GM12872 (cell line): ENCODE measurements around the gene NDC80.

Source experiments
- TF ChIP-seq, protein P1 (sequence below): IDR thresholded peaks from 3 replicates; pipeline ENCODE4 v1.5.1; 2011; ENCODE audit warnings: low read depth, mild to moderate bottlenecking, low read length, moderate library complexity; ENCODE audit not compliant: insufficient read depth

The NDC80 gene

DNA sequence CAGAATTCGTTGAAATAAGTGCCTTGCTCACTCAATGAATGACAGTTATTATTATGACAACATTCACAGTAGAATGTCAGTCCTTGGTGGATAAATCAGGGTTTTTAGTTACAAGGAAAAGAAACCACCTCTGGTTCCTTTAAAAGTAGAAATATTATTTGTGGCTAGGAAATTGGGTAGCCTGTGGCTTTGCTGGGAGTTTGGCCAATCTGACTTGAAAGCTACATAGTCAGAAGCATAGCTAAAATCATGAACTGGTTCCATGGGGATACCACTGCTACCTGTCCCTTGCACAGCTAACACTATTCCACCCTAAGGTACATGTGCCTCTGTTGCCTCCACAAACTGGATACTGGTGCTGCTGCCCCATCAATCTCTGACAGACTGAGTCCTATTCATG, 71.4 kb downstream of the NDC80 start:
- TF ChIP-seq, protein P1, sequence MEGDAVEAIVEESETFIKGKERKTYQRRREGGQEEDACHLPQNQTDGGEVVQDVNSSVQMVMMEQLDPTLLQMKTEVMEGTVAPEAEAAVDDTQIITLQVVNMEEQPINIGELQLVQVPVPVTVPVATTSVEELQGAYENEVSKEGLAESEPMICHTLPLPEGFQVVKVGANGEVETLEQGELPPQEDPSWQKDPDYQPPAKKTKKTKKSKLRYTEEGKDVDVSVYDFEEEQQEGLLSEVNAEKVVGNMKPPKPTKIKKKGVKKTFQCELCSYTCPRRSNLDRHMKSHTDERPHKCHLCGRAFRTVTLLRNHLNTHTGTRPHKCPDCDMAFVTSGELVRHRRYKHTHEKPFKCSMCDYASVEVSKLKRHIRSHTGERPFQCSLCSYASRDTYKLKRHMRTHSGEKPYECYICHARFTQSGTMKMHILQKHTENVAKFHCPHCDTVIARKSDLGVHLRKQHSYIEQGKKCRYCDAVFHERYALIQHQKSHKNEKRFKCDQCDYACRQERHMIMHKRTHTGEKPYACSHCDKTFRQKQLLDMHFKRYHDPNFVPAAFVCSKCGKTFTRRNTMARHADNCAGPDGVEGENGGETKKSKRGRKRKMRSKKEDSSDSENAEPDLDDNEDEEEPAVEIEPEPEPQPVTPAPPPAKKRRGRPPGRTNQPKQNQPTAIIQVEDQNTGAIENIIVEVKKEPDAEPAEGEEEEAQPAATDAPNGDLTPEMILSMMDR, result no peak

DNA sequence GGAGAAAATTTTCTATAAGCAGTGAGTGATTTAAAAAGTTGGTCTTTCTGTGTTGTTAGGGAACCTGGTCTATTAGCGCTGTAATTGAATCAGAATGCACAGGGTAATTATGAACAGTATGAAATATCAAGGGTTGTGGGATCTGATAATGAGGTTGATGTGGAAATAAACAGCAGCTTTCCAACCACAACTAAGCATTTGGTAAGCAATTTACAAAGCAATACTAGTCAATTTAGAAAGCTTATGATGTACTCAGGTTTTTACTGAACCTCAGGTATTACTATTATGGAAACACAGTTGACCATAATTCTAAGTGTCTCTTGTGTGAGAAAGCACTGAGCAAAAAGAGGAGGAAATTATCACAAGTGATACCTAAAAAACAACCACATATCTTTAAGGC, 73.2 kb downstream of the NDC80 start:
- TF ChIP-seq, protein P1, result no peak

DNA sequence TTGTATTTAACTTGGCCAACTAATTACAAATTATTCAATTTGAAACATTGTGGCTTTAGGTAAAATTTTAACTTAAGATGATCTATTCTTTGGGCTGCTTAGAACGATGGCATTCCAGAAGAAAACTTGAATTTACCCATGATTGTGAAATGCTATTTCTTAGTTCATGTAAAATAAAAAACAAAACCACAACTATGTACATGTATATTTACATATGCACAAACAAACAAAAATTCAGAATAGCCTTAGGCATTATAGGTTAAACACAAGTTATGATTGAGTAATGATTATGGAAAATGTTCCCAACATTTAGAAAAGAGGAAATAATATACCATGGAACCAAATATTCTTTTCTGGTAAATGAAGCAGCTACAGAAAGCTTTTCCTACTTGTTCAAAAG, 80.6 kb downstream of the NDC80 start:
- TF ChIP-seq, protein P1, result no peak

DNA sequence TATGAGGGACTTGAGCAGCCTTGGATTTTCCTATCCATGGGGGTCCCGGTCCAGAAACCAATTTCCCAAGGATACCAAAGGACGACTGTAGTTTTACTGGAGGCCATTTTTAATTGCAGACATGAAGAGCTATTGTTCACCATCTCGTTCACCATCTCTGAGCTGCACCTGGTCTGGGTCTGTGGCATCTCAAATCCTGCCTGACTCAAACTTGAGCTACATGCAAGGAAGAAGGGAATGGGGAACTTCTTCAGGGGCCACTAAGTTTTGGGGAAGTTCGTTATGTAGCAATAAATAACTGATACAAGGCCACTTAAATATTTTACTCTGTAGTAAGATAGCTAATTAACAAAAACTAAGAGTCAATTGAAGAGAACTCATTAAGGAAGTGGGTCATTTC, 82.1 kb downstream of the NDC80 start:
- TF ChIP-seq, protein P1, result no peak

DNA sequence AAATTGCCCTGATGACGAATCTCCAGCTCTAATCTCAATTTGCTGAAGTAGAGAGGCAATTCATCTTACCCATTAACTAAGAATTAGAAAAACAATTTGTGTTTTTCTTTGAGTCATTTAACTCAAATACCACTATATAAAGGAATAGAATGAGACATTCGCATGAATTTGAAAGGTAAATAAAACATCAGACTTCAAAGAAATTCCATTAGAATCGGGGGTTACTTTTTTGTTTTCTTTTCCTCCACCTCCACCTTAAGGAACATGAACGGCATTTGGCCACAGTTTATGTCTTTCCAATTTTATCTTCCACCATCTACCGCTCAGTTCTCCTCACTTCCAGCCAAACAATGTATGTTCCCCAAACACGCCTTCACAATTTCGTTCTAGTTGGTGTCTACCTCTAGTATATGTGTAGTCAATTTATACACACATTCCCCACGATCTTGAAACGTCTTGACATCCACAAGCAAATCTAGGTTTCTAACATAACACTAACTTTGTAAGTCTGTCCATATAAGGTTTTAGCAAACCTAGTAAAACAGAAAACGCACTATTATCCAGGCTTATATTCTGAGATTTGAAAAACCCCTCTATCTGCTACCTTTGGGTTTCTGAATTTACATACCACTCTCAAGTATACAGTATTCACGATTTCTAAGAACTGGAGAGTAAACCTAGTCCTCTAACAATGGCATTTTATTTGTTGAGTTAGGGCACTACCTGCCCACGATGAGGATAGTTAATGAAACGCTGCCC, 83.0 kb downstream of the NDC80 start:
- TF ChIP-seq, protein P1, result no peak

DNA sequence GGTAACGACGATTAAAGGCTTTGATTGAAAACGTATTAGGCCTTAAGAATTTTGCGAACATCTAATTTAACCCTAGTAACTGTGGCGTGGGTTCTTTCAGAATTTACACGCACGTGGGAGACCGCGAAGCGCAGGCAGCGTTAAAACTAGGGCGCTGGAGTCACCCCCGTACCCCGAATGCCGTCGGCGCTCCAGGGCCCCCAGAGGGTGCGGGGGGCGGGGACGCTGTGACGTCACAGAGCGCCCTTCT, 83.5 kb downstream of the NDC80 start:
- TF ChIP-seq, protein P1, result no peak

DNA sequence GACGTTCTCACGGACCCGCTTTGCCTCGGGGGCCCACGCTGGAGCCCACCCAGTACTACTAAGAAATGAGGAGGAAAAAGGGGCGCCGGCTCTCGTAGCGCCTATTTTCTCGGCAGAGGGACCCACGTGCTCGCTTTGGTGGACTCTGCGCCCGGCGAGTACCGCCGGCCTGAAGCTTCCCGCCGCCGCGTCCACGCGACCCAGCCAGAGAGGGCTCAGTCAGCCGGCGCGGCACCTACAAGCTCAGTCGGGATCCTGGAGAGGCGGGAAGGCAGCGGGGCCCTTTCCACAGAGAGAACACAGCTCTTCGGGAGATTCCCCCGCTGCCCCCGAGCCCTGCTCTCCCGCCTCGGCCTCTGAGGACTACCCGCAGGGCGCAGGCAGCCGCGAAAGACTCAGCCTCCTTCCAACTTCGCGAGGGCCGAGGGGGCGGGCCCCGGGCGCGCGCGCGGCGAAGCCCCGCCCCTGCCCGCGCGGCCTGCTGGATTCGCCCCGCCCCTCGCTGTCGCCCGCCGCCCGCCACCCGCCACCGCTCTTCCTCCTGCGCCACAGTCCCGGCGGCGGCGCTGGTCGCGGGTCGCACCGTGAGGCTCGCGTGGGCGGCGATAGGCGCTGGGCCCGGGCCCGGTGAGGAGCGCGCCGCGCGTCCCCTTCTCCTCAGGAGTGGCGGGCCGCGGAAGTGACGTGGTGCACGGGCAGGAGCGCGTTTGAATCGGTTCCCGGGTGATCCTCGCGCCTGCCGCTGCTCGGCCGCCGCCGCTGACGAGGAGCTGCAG, 84.0 kb downstream of the NDC80 start, which contains the start of gene SMCHD1:
SMCHD1 (plus strand) TSS at position 549 of the 776 bp plus-strand sequence. CDS start 350 bp downstream, outside the sequence.
- TF ChIP-seq, protein P1, result no peak
